ENCODE results near the gene S100B. TPM values are rescaled to one million over a fixed set of nuclear protein-coding genes. Genes with fewer than 3 reads are reported as not detected.
A peak's percentile ranks its signal among the peaks of the same experiment; 100 is the strongest.

The S100B gene
- total RNA-seq, 4 donors from 2014 or later = 1.8 to 9.1 (median 3.4) TPM; not detected in 1

DNA sequence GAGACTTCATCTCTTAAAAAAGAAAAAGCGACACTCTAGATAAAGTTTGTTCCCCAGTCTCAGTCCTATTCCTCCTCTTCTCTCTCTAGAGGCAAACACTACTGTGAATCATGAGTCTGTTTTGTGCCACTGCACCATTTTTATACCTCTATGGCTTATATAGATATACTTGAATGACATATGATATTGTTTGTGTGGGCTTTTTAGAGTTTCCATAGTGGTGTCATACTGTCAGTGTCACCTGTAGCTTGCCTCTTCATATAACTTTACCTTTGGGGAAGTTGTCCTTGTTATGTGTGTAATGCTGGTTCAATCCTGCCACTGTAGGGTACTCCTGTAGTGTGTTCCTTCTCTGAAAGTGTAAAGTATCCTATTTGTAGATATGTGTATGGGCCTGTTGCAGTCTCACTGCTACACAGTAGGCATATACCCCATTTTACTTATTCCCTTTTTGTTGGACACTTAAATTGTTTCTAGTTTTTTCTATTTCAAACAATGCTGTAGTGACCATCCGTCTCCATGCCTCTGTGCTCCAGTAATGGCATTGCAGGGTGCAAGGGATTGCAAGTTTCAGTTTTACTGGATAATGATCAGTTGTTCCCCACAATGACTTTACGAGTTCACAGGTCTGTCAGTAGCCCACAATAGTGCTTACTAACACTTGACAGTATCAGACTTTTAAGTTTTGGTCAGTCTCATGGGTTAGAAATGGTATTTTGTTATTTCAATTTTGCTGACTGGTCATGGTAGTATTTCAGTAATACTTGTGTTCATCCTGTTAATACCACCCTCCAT lies 33.3 kb upstream of the S100B start:
- TF ChIP-seq, protein P1, sequence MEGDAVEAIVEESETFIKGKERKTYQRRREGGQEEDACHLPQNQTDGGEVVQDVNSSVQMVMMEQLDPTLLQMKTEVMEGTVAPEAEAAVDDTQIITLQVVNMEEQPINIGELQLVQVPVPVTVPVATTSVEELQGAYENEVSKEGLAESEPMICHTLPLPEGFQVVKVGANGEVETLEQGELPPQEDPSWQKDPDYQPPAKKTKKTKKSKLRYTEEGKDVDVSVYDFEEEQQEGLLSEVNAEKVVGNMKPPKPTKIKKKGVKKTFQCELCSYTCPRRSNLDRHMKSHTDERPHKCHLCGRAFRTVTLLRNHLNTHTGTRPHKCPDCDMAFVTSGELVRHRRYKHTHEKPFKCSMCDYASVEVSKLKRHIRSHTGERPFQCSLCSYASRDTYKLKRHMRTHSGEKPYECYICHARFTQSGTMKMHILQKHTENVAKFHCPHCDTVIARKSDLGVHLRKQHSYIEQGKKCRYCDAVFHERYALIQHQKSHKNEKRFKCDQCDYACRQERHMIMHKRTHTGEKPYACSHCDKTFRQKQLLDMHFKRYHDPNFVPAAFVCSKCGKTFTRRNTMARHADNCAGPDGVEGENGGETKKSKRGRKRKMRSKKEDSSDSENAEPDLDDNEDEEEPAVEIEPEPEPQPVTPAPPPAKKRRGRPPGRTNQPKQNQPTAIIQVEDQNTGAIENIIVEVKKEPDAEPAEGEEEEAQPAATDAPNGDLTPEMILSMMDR (IDR thresholded peaks at IDR 0.05) = no peak
- no peak for TF ChIP-seq POLR2A (IDR thresholded peaks at IDR 0.05)
- peaks cover 0 to 13% (median 0%) of the 10 kb centered on the region in 3 donors for H3K36me3 ChIP-seq
- H3K9me3 ChIP-seq = no peaks in the 10 kb centered on the region
- H3K27me3 ChIP-seq = no peaks in the 10 kb centered on the region
- peak overlapping the region in 1 of 4 donors; percentile 34 for H3K27ac ChIP-seq
- H3K4me1 ChIP-seq = peaks cover 0 to 29% (median 9%) of the 10 kb centered on the region in 4 donors
- no peak overlapping the region for H3K4me3 ChIP-seq
- DNase-seq = no peak

DNA sequence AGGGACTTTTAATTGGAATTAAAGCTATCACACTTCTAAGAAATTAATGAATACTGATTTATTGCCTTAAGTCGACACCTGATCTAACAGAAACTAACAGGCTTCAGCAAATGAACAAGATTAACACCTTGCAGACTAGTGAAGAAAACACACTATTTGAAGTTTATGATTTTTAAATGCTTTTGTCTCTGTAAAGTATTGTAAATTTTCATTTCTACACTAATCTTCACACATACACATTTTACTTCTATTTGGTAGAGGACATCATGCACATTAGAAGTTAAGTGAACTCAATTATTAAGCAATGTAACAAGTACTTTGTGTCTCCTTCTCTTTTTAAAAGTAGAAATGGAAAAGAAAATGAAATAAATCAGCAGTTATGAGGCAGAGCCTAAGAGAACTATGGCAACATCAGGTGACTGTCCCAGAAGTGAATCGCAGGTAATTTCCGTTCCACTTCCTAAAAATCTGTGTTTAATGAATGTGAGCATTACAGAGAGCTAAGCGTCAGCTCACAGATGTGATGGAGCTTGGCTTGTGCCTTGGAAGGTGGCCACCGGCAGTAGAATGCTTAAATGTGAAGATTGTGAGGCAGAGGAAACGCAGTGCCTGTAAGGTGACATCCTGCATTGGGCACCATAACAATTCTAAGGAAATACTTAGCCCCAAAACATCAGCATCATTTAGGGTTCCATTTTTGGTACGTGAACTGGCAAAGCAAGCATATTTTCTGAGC lies 31.8 kb upstream of the S100B start:
- H3K36me3 ChIP-seq = peaks cover 0 to 10% (median 0%) of the 10 kb centered on the region in 3 donors
- no peaks in the 10 kb centered on the region for H3K27me3 ChIP-seq
- no peaks in the 10 kb centered on the region for H3K9me3 ChIP-seq
- peak overlapping the region in 3 of 4 donors; percentile 78 to 95 (median 83) for H3K4me3 ChIP-seq
- H3K27ac ChIP-seq = peak overlapping the region in 1 of 4 donors; percentile 97
- no peak for DNase-seq
- no peak for TF ChIP-seq POLR2A (IDR thresholded peaks at IDR 0.05)
- TF ChIP-seq, protein P1 (IDR thresholded peaks at IDR 0.05) = no peak
- peaks cover 0 to 29% (median 9%) of the 10 kb centered on the region in 4 donors for H3K4me1 ChIP-seq

DNA sequence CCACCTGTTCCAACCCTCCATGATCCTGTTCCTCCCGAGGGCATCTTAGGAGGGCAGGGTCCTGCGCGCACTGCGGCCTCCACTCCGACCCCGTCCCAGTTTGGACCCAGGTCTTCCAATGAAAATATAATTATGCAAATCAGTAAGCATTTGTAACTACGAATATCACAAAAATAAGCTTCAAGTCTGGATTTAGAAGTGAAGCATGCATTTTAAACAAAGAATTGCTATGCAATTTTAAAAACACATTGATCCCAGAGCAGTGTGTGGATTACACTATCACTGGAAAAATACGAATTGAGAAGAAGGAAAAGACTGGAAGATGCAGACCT lies 31.3 kb upstream of the S100B start:
- H3K4me1 ChIP-seq = peaks cover 0 to 29% (median 9%) of the 10 kb centered on the region in 4 donors
- DNase-seq = no peak
- H3K27ac ChIP-seq = peak overlapping the region; percentile 95 to 99 (median 98)

DNA sequence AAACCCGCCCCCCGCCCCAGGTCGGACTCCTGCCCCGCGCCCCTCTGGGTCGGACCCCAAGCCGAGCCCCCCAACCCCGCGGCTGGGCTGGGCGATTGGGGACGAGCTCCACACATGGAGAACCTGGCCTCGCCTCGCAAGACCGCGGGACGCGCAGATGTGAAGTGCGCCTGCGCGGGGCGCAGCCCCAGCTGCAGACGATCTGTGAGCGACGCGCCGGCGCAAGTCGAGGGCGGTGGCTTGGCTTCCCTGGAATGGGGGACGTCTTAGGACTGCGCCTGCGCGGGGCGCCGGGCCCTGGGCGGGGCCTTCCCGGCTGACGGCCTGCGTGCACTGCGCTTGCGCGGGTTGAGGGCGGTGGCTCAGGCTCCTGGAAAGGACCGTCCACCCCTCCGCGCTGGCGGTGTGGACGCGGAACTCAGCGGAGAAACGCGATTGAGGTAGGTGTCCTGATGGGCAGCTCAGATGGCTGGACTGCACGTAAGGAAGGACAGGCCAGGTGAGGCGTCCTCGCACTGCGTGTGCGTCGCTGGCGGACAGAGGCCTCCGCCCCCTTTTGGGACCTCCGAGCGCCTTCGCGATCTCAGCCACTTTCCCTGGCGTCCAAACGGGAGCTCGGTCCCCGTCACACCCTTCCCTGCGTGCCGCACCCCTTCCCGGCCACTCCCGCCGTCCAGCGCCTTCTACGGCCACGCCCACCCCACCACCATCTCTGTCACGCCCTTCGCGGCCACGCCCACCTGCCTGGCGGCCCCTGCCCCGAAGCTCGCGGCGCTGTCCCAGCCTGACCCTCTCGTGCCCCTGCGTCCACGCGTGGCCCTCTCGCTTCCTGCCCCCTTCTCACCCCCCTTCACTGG lies 30.7 kb upstream of the S100B start, which contains the start of gene PRMT2:
Gene PRMT2 (plus strand): TSS at position 351 of the 857 bp plus-strand sequence. CDS start 1,278 bp downstream, outside the sequence.
- Histone ChIP-seq H3K27ac (peak within 1 kb of the TSS; percentile 95 to 99 (median 98)), H3K9me3 (no peaks in the 10 kb centered on the region), H3K27me3 (no peaks in the 10 kb centered on the region), H3K4me3 (peak within 1 kb of the TSS; percentile 78 to 95 (median 81)), H3K36me3 (no peaks in the 10 kb centered on the region), H3K4me1 (peaks cover 0 to 29% (median 9%) of the 10 kb centered on the region in 4 donors)
- TF ChIP-seq, protein P1 (IDR thresholded peaks at IDR 0.05) = peak in 2 of 6 experiments; percentile 7 to 21
- peak; percentile 81 to 90 for TF ChIP-seq POLR2A (IDR thresholded peaks at IDR 0.05)
- DNase-seq = peak; percentile 90 to 99 (median 98)

More for the DNA sequence above, 31.3 kb upstream of the S100B start:
- H3K9me3 ChIP-seq = no peaks in the 10 kb centered on the region
- H3K27me3 ChIP-seq = no peaks in the 10 kb centered on the region
- peaks cover 0 to 4% (median 0%) of the 10 kb centered on the region in 3 donors for H3K36me3 ChIP-seq
- H3K4me3 ChIP-seq = peak overlapping the region; percentile 78 to 95 (median 81)
- no peak for TF ChIP-seq POLR2A (IDR thresholded peaks at IDR 0.05)

DNA sequence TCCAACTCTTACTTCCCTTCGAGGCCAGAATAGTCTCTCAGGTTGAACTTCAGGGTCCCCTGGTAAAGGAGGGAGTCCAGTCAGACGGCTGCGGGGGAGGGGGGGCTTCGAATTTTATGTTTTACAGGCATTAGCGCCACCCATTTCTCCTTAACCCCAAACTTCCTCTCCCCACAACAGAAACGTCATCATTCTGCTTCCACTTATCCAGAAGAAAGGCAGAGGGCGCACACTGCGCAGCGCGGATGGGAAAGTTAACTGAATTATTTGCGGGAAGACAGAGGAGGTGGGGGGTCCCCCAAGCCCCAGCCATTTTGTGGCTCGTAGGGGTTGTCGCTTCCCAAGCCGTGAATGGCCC lies 30.1 kb upstream of the S100B start:
- TF ChIP-seq POLR2A (IDR thresholded peaks at IDR 0.05) = no peak
- TF ChIP-seq, protein P1 (IDR thresholded peaks at IDR 0.05) = peak in 1 of 6 experiments; percentile 13
- H3K4me3 ChIP-seq = peak overlapping the region; percentile 78 to 95 (median 81)
- peaks cover 0 to 29% (median 9%) of the 10 kb centered on the region in 4 donors for H3K4me1 ChIP-seq
- H3K27me3 ChIP-seq = no peaks in the 10 kb centered on the region
- peak overlapping the region; percentile 95 to 99 (median 98) for H3K27ac ChIP-seq
- no peaks in the 10 kb centered on the region for H3K36me3 ChIP-seq
- DNase-seq = peak in 1 of 3 donors; percentile 49
- no peaks in the 10 kb centered on the region for H3K9me3 ChIP-seq

Measured in Peyer's patch (tissue), 4 donors.